NOMO-1 treated with dmso at 0.1 percent for 144 hours (cell line): Measurements from ENCODE around the gene CHST7.

Experiments
- DNase-seq: peaks from one replicate; lab custom pipeline; 2025; ENCODE audit not compliant: unreplicated experiment; lab: John Stamatoyannopoulos, UW

CHST7 gene

DNA sequence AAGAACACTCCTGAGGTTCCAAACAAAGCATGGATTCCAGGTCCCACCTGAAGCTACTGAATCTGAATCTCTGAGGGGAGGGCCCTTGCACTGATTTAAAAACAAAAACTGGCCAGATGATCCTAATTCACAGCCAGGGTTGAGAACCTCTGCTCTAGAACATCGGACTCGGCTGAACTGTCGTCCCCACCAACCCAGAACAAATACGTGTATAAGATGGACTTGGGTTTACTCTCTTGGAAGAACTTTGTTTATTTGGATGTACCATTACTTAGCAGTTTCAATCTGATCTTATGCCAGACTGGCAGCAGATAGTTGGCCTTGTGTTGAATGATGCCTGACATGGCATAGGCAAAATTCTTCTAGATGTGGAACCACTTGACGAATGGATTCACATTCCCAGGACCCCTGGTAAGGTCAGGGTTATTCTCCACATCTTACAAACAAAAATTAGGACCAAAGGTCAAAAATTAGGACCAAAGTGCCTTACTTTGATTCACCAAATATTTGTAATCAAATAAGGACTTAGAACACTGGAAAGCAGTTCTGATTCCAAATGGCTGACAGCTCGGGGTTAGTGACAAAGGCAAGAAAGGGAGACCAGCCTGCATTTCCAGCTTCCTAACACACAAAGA, 29.0 kb downstream of the CHST7 start:
- DNase-seq = no peak

DNA sequence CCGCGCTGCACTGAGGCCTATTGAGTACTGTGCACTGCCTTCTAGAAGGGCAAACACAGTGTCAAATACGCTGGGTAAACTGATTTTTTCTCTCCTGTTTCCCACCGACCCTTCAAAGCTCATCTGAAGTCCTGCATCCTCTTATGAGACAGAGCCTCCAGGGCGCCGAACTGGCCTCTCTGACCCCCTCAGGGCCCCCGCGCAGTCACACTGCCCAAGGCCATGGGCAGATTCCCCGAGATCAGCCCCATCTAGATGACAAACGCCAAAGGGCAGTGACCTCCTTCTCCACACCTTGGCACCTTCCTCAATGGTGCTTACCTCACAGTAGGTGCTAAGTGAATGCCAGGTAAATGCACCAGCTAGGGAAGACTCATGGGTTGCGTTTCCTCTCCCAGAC, 34.4 kb downstream of the CHST7 start:
- DNase-seq = no peak

GRCh38 chrX:46610070-46610658, 36.6 kb downstream of the CHST7 start:
- no peak for DNase-seq

- no peak for DNase-seq
These were observed 38.2 kb downstream of the CHST7 start for GRCh38 chrX:46611658-46612362.

DNA sequence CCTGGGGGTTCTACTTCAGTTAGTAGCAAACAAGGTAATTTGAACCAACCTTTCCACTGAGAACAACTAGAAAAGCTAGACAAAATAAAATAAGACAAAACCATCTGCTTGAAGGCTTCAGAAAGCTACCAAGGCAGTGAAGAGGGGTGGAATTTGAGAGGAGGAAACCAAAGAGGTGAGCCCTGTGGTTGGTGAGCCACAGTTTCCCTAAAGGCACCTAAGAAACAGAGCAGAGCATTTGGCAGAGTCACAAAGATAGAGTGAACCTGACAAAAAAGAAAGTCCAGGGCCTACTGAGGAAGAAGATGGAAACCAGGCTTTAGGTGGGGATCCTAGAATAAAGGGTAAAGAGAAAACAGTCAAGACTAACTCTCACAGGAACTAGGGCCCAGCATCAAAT, 44.3 kb downstream of the CHST7 start:
- DNase-seq = no peak

DNA sequence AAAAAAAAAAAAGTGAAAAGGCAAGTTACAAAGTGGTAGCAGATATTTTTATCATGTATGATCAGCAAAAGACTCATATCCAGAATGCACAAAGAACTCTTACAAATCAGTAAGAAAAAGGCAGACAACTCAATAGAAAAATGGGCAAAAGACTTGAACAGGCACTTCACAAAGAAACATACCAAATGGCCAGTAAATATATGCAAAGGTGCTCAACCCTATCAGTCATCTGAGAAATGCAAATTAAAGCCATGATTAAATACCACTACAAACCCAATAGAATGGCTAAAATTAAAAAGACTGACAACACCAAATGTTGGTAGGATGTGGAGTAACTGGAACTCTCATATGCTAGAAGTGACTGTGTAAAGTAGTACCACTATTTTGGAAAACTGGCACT, 45.4 kb downstream of the CHST7 start:
- DNase-seq = no peak

GRCh38 chrX:46620505-46620904, 46.9 kb downstream of the CHST7 start:
- no peak for DNase-seq

- DNase-seq = no peak
These were observed 48.0 kb downstream of the CHST7 start for GRCh38 chrX:46621572-46621971.

GRCh38 chrX:46624090-46624786, 50.7 kb downstream of the CHST7 start:
- no peak for DNase-seq

- DNase-seq = peak; percentile 68
These were observed 53.0 kb downstream of the CHST7 start for GRCh38 chrX:46626566-46626965.

GRCh38 chrX:46627062-46627461, 53.5 kb downstream of the CHST7 start:
- DNase-seq = no peak

DNA sequence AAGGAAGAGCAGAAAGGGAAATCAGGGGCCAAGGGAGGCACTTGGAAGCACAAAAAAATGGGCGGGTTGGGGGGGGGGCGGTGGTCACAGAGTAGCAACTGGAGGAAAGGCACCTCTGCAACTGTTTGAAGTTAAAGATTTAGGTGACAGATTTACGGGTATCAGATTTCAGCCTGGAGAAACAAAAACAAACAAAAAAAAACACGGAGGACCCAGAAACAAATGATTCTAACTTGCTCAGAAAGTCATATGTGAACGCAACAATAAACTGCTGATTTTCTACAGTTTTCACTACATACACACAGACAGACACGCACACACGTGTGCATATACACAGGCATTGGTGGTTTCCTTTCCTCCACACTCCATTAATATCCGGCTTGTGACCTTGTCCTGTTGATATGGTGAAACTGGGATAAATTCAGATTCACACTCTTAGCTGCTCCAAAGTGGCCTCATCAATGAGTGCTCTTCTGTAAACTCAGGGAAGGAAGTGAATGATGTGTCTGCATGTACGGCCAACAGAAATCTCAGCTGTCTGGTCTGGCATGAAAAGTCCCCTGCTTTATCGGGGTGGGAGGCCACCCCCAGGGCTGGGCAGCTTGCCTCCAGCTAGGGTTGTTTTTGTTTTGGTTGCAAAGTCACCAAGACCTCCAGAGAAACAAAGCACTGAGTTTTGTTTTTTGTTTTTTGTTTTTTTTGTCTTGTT, 54.3 kb downstream of the CHST7 start:
- DNase-seq = no peak

DNA sequence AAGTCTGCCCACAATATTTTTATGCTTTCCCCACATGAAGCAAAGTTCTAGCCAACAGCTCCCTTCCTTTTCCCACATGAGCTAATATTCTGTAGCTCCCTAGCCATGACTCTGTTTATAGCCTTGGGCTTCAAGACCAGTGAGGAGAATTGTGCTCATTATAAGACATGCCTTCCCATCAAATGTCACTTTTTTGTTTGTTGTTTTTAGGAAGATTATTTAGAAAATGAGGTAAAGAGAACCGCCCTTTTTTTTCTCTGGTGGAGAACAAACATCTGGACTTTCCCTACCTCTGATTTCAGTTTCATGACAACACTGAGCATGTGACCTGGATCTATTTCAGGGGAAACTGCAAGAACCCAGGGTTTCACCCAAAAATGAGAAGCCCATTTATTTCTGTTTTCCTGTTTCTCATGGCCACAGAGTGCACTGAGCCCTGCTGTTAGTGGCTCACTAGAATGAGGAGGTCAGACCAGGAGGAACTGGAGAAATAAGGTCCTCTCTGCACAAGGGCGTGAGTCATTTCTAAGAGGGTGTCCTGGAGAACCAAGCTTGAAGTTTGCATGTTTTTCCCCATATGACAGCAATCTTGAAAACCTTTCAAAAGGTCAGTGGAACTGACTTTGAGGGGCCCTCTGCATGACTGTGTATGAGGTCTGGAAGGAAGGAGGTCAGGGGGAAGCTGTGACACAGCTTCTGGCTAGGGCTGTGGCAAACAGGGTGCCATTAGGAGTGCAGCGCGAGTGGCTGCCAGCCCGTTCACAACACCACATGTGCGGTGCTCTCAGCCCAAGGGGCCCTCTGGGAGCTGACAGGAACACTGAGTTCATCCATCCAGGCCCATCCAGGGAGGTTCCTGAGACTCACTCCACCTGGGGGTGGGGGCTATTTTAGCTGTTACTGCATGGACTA, 55.2 kb downstream of the CHST7 start:
- peak; percentile 67 for DNase-seq

- no peak for DNase-seq
These were observed 56.6 kb downstream of the CHST7 start for GRCh38 chrX:46630141-46630540.

- no peak for DNase-seq
These were observed 61.0 kb downstream of the CHST7 start for GRCh38 chrX:46634577-46634976.

DNA sequence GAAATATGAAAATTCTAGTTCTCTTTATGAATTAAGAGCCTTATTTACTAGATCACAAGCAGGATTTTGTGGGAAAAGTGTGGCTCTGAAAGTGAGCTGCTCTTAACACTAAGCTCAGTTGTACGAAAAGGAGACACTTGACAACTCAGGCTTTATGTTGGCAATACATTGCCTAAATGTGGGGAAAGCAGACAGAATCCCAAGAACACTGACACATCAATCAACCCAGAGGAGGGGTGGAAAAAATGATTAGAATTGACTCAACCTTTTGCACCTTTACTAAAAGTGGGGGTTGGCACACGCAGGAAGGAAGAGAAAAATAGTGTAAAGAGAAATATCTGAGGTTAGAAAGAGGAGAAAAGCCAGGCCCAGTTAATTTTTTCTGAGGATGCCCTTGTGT, 61.6 kb downstream of the CHST7 start:
- no peak for DNase-seq

DNA sequence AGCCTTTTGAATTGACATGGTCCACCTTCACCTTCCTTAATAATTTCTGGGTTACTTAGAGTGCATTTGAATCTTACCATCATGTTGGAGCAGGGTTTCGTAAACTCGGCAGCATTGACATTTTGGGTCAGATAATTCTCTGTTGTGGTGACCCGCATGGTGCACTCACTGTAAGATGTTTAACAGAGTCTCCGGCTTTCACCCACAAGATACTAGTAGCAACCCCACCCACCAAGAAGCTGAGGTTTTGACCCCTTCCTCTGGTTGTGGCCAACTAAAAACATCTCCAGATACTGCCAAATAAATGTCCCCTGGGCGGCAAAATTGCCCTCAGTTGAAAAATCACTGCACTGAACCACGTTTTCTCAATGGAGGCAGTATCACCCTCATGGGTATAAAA, 62.7 kb downstream of the CHST7 start:
- DNase-seq = no peak

DNA sequence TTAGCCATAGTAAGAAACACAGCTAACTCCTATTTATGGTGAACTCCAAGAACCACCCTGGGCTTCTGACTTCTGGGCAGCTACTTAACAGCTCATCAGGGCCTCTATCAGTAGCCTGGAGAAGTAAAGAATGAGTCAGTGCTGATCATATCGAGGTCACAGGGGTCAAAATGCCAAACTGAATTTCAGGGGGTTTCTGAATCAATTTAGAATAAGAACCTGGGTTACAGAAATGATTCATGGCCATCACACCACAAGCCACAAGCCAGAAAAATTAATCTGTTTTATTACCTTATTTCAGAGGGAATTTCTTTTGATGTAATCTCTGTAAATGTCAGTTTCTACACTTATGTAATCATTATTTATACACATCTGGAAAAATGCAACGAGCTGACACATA, 64.4 kb downstream of the CHST7 start:
- DNase-seq = no peak

- no peak for DNase-seq
These were observed 68.6 kb downstream of the CHST7 start for GRCh38 chrX:46642145-46642544.

GRCh38 chrX:46643636-46644035, 70.1 kb downstream of the CHST7 start:
- no peak for DNase-seq
